H1 (cell line): ENCODE measurements around the gene CH25H. TPM values are rescaled to one million over a fixed set of nuclear protein-coding genes. Genes with fewer than 3 reads are reported as not detected.

Source experiments
- CTCF ChIA-PET: fragments of 300-600 bp; sonication (Branson Sonifier 250); formaldehyde crosslinking; loops from one replicate; lab custom pipeline; 2021; ENCODE audit not compliant: partially characterized antibody; lab: Charles Lee
- POLR2A ChIA-PET: fragments of 300-600 bp; sonication (Branson Sonifier 250); formaldehyde crosslinking; loops from one replicate; lab custom pipeline; 2021; ENCODE audit warnings: inconsistent platforms; ENCODE audit not compliant: partially characterized antibody; lab: Charles Lee
- DNase-seq, 2 experiments: peaks; one replicate each; pipeline versions ENCODE4 v3.0.0 to v3.0.0-alpha.2; 2010 to 2022; ENCODE audit warnings: low spot score in 2 of 2, low read depth in 1 of 2, mixed read lengths in 1 of 2
- FAIRE-seq: peaks from 2 replicates; lab custom pipeline; 2011; peaks lifted over from hg19 to GRCh38; lab: Jason Lieb, UNC
- H2AFZ ChIP-seq: 2 replicates; pipeline ENCODE4 v1.8.1; 2012; ENCODE audit warnings: low read length, inconsistent platforms
- H2AK5ac ChIP-seq: 2 replicates; pipeline ENCODE4 v1.6.1; 2013; ENCODE audit warnings: low read depth, low read length
- H2BK120ac ChIP-seq: replicated peaks from 2 replicates; pipeline ENCODE3; 2013; ENCODE audit warnings: low read depth, low read length, inconsistent platforms
- H2BK12ac ChIP-seq: 2 replicates; pipeline ENCODE4 v1.6.1; 2013; ENCODE audit warnings: low read depth, low read length
- H2BK15ac ChIP-seq: 2 replicates; pipeline ENCODE4 v1.6.1; 2013; ENCODE audit warnings: low read length
- H2BK20ac ChIP-seq: 2 replicates; pipeline ENCODE4 v1.6.1; 2013; ENCODE audit warnings: low read length
- H2BK5ac ChIP-seq: 2 replicates; pipeline ENCODE4 v1.6.1; 2013; ENCODE audit warnings: low read depth, low read length
- H3K14ac ChIP-seq: 2 replicates; pipeline ENCODE4 v1.6.1; 2013; ENCODE audit warnings: inconsistent platforms; ENCODE audit not compliant: insufficient read length
- H3K18ac ChIP-seq: 2 replicates; pipeline ENCODE4 v1.6.1; 2013; ENCODE audit warnings: low read length; ENCODE audit errors: extremely low read depth
- H3K23ac ChIP-seq: 2 replicates; pipeline ENCODE4 v1.6.1; 2013; ENCODE audit warnings: inconsistent platforms; ENCODE audit not compliant: insufficient read length
- H3K23me2 ChIP-seq: 2 replicates; pipeline ENCODE4 v1.6.1; 2013; ENCODE audit warnings: low read depth, low read length
- H3K27ac ChIP-seq: 2 replicates; pipeline ENCODE4 v1.6.1; 2011; ENCODE audit warnings: low read depth, low read length, inconsistent platforms
- H3K27me3 ChIP-seq, 4 experiments: replicated peaks in 1 of 4; 1 replicate in 1 of 4; 2 replicates in 3 of 4; pipeline versions ENCODE4 v1.6.1 to v1.8.1; 2011 to 2013; ENCODE audit warnings: low read length in 3 of 4, mild to moderate bottlenecking in 3 of 4, inconsistent platforms in 2 of 4, mixed read lengths in 2 of 4, moderate library complexity in 1 of 4; ENCODE audit not compliant: control insufficient read depth in 3 of 4, insufficient read depth in 3 of 4; ENCODE audit errors: extremely low read depth in 1 of 4
- H3K36me3 ChIP-seq, 4 experiments: 2 replicates each; pipeline versions ENCODE4 v1.6.1 to v1.8.1; 2011 to 2013; ENCODE audit warnings: mild to moderate bottlenecking in 4 of 4, low read length in 3 of 4, moderate library complexity in 2 of 4, control low read depth in 1 of 4, inconsistent platforms in 1 of 4; ENCODE audit not compliant: insufficient read depth in 4 of 4, control insufficient read depth in 2 of 4
- H3K4ac ChIP-seq: replicated peaks from 2 replicates; pipeline ENCODE3; 2013; ENCODE audit warnings: low read length, low read depth, mixed read lengths, inconsistent platforms; ENCODE audit not compliant: insufficient read length
- H3K4me1 ChIP-seq, 4 experiments: replicated peaks in 1 of 4; 1 replicate in 1 of 4; 2 replicates in 3 of 4; pipeline versions ENCODE4 v1.6.1 to v1.8.1; 2011 to 2013; ENCODE audit warnings: low read length in 3 of 4, inconsistent platforms in 2 of 4, mixed read lengths in 1 of 4; ENCODE audit not compliant: insufficient read depth in 4 of 4, control insufficient read depth in 3 of 4
- H3K4me2 ChIP-seq, 2 experiments: 2 replicates each; pipeline versions ENCODE4 v1.6.1 to v1.8.1; 2011 to 2013; ENCODE audit warnings: low read depth in 2 of 2, low read length in 2 of 2, control low read depth in 1 of 2, inconsistent platforms in 1 of 2, mild to moderate bottlenecking in 1 of 2; ENCODE audit not compliant: insufficient read depth in 1 of 2
- H3K4me3 ChIP-seq, 4 experiments: fragments of 200-600, 300-600 bp in 1 of 4; sonication (generic), shearing (Covaris generic), sonication (Bioruptor Twin) in 1 of 4; 2 replicates each; pipeline versions ENCODE4 v1.5.1 to v1.8.1; 2011 to 2016; ENCODE audit warnings: low read length in 4 of 4, low read depth in 3 of 4, control low read depth in 2 of 4, inconsistent platforms in 2 of 4, mild to moderate bottlenecking in 2 of 4, mixed read lengths in 1 of 4, moderate library complexity in 1 of 4; ENCODE audit not compliant: insufficient read depth in 2 of 4; ENCODE audit errors: extremely low read depth in 1 of 4
- H3K56ac ChIP-seq: replicated peaks from 2 replicates; pipeline ENCODE3; 2013; ENCODE audit warnings: low read depth, mild to moderate bottlenecking, mixed read lengths, low read length, inconsistent platforms; ENCODE audit not compliant: insufficient read length
- H3K79me1 ChIP-seq: 2 replicates; pipeline ENCODE4 v1.6.1; 2013; ENCODE audit warnings: low read depth, low read length, control low read depth
- H3K79me2 ChIP-seq, 2 experiments: 2 replicates each; pipeline versions ENCODE4 v1.6.1 to v1.8.1; 2012 to 2013; ENCODE audit warnings: low read length in 2 of 2, mild to moderate bottlenecking in 2 of 2, inconsistent platforms in 1 of 2; ENCODE audit not compliant: insufficient read depth in 2 of 2, control insufficient read depth in 1 of 2
- H3K9ac ChIP-seq, 4 experiments: replicated peaks in 1 of 4; 1 replicate in 1 of 4; 2 replicates in 3 of 4; pipeline versions ENCODE4 v1.6.1 to v1.8.1; 2011 to 2013; ENCODE audit warnings: low read depth in 3 of 4, low read length in 3 of 4, control low read depth in 2 of 4, mild to moderate bottlenecking in 2 of 4, moderate library complexity in 2 of 4, inconsistent platforms in 1 of 4; ENCODE audit errors: extremely low read depth in 1 of 4
- H3K9me3 ChIP-seq, 2 experiments: 2 replicates each; pipeline versions ENCODE4 v1.6.1 to v1.8.1; 2012 to 2013; ENCODE audit warnings: mild to moderate bottlenecking in 2 of 2, moderate library complexity in 2 of 2, control low read depth in 1 of 2, inconsistent platforms in 1 of 2, low read depth in 1 of 2, low read length in 1 of 2, mixed read lengths in 1 of 2; ENCODE audit not compliant: insufficient read depth in 2 of 2
- H4K20me1 ChIP-seq, 2 experiments: replicated peaks in 1 of 2; 2 replicates each; pipeline versions ENCODE3 to v1.8.1; 2011 to 2013; ENCODE audit warnings: inconsistent platforms in 2 of 2, low read length in 2 of 2, mild to moderate bottlenecking in 1 of 2; ENCODE audit not compliant: insufficient read depth in 2 of 2, control insufficient read depth in 1 of 2
- H4K5ac ChIP-seq: 2 replicates; pipeline ENCODE4 v1.6.1; 2013; ENCODE audit warnings: low read length, low read depth, mixed read lengths, inconsistent platforms; ENCODE audit not compliant: insufficient read length
- H4K8ac ChIP-seq: 2 replicates; pipeline ENCODE4 v1.8.0; 2013; ENCODE audit warnings: mild to moderate bottlenecking, moderate library complexity, low read length, inconsistent platforms; ENCODE audit not compliant: insufficient read depth; ENCODE audit errors: extremely low read depth
- H4K91ac ChIP-seq: replicated peaks from 2 replicates; pipeline ENCODE3; 2013; ENCODE audit warnings: low read length, mixed read lengths, inconsistent platforms; ENCODE audit not compliant: insufficient read length
- MAFK ChIP-seq: IDR thresholded peaks from 2 replicates; pipeline ENCODE4 v1.6.1; 2012; ENCODE audit warnings: low read depth, mild to moderate bottlenecking, improper control_type of control experiment, low read length
- YY1 ChIP-seq: IDR thresholded peaks from 2 replicates; pipeline ENCODE4 v1.6.1; 2011; ENCODE audit warnings: low read depth, mild to moderate bottlenecking, low read length
- polyA plus RNA-seq, 7 experiments: library from polyadenylated mRNA; depleted of rRNA in 3 of 7; stranded (reverse) in 5 of 7; unstranded in 2 of 7; fragments of >200 nt in 5 of 7; fragments of 200-250 nt in 2 of 7; gene quantifications; 1 replicate in 5 of 7; 2 replicates in 1 of 7; 4 replicates in 1 of 7; pipeline versions ENCODE4 v1.2.1 to v1.2.3, GENCODE V29; 2011 to 2013; ENCODE audit warnings: missing spikeins in 2 of 7, mixed read lengths in 2 of 7
- total RNA-seq: library from RNA; stranded (reverse); fragmentation: NEBNext Ultra II Directional; extraction: Animal tissue kit (Norgen Biotek cat#: 25700); gene quantifications from 2 replicates; pipeline ENCODE4 v1.2.1, GENCODE V29; 2021

Gene CH25H
- total and polyA plus RNA-seq, 2 of the 8 experiments (the other 6 are each of a cell fraction or from before 2014, with no cell fraction given): 0.56 to 1.3 TPM

DNA sequence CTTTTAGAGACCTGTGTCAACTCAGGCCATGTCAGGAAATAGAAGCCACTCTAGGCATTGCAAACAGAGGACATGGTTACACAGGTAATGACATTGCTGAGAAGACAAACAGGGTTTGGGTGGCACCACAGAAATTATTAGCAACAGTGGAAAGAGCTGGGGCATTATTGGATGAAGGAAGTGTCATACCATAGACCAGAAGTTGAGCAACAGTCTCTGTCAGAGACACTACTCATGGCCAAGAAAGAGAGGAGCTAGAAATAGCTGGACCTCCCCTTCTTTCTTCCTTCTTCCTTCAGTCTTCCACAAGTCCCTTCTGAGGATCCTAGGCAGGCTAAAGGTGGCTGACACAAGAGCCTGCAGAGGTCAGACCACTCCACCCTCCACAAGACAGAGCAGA is 48.7 kb upstream of the CH25H start:
- CTCF ChIA-PET: interaction anchor here (0.7 to 1.4 kb wide), 5 partner anchors 20 to 309 kb away, joined by 3 to 4 read pairs (median 3); partner anchors contain the start of gene IFIT5
- Histone ChIP-seq H4K91ac (no peak overlapping the region), H3K18ac (no peak overlapping the region), H4K8ac (no peak overlapping the region), H2BK20ac (no peak overlapping the region), H4K20me1 (no peaks in the 10 kb centered on the region), H3K27ac (no peak overlapping the region), H3K9me3 (peaks cover 9 to 16% of the 10 kb centered on the region in 2 experiments)
- no peak for DNase-seq
- TF ChIP-seq YY1 (no peak), MAFK (no peak)
- TF ChIP-seq, all 59 proteins: peak for 0
- no peak overlapping the region for H3K56ac ChIP-seq
- no peak for FAIRE-seq
- peaks cover 0 to 15% (median 5%) of the 10 kb centered on the region in 4 experiments; a peak in 6 of 7 replicates for H3K4me1 ChIP-seq
- no peak overlapping the region for H2BK120ac ChIP-seq
- no peaks in the 10 kb centered on the region for H3K36me3 ChIP-seq
- no peak overlapping the region for H3K14ac ChIP-seq
- no peak overlapping the region for H3K23ac ChIP-seq
- no peak overlapping the region for H4K5ac ChIP-seq
- no peak overlapping the region for H2BK15ac ChIP-seq
- no peak overlapping the region for H3K4ac ChIP-seq
- H3K4me3 ChIP-seq: no peak overlapping the region
- no peak overlapping the region for H2AK5ac ChIP-seq
- H2BK12ac ChIP-seq: no peak overlapping the region
- H3K27me3 ChIP-seq: no peaks in the 10 kb centered on the region; a peak in 1 of 7 replicates
- H3K9ac ChIP-seq: no peak overlapping the region
- H3K79me2 ChIP-seq: no peaks in the 10 kb centered on the region
- H3K23me2 ChIP-seq: peaks cover 5% of the 10 kb centered on the region; the same call in 1 of the 2 replicates
- H2BK5ac ChIP-seq: no peak overlapping the region
- no peak overlapping the region for H3K4me2 ChIP-seq
- POLR2A ChIA-PET: no interaction called here
- no peaks in the 10 kb centered on the region; the same call in 1 of the 2 replicates for H3K79me1 ChIP-seq
- H2AFZ ChIP-seq: no peak overlapping the region
